Measurements from ENCODE around the gene HTR3E. TPM values are rescaled to one million over a fixed set of nuclear protein-coding genes. Genes with fewer than 3 reads are reported as not detected.
"Not testable (repeated sequence)": the region's sequence is repeated elsewhere in the genome, so short reads cannot be mapped to it uniquely, and the experiment has no call there.

The HTR3E gene
- total and polyA plus RNA-seq, 2 experiments from 2014 or later: not detected

GRCh38 chr3:184116017-184116416, 19.2 kb downstream of the HTR3E start:
- H3K79me2 ChIP-seq (ENCODE audit: insufficient read depth): no peaks in the 10 kb centered on the region
- H3K4me1 ChIP-seq (ENCODE audit: insufficient read depth): no peaks in the 10 kb centered on the region
- in situ Hi-C loops (cut with MboI): no loop called here
- TF ChIP-seq EZH2 (IDR thresholded peaks at IDR 0.05; ENCODE audit: insufficient read depth, poor library complexity, severe bottlenecking) (no peak), EZH2phosphoT487 (IDR thresholded peaks at IDR 0.05; ENCODE audit: insufficient read depth, low read depth) (no peak)
- no peaks in the 10 kb centered on the region for H3K36me3 ChIP-seq (ENCODE audit: low read depth)
- H3K4me3 ChIP-seq: no peak overlapping the region
- no peaks in the 10 kb centered on the region for H4K20me1 ChIP-seq (ENCODE audit: insufficient read depth)
- H3K27ac ChIP-seq: no peak overlapping the region
- peaks cover 9% of the 10 kb centered on the region for H3K27me3 ChIP-seq (replicated peaks; ENCODE audit: insufficient read depth)
- no peaks in the 10 kb centered on the region for H3F3A ChIP-seq (ENCODE audit: insufficient read depth)
- no peak overlapping the region for H3K4me2 ChIP-seq (ENCODE audit: unreplicated experiment)
- no peak overlapping the region for H2AFZ ChIP-seq
- 61 to 65% methylated on average over 4 of the region's 4 CpGs for WGBS, 2 experiments (ENCODE audit: low coverage in 1 of 2, low lambda C conversion rate in 2 of 2, missing lambda C conversion rate in 2 of 2)
- no peak for DNase-seq
- H3K9ac ChIP-seq: no peak overlapping the region
- H3K9me3 ChIP-seq (ENCODE audit: low read depth): no peaks in the 10 kb centered on the region
- no peaks in the 10 kb centered on the region for H3K9me2 ChIP-seq (ENCODE audit: insufficient read depth)

GRCh38 chr3:184117636-184118035, 20.8 kb downstream of the HTR3E start:
- no peaks in the 10 kb centered on the region for H3K36me3 ChIP-seq (ENCODE audit: low read depth)
- no peak overlapping the region for H2AFZ ChIP-seq
- H3K9me2 ChIP-seq (ENCODE audit: insufficient read depth): no peaks in the 10 kb centered on the region
- in situ Hi-C loops (cut with MboI): no loop called here
- H3K9me3 ChIP-seq (ENCODE audit: low read depth): no peaks in the 10 kb centered on the region
- H3F3A ChIP-seq (ENCODE audit: insufficient read depth): no peaks in the 10 kb centered on the region
- H3K4me3 ChIP-seq: no peak overlapping the region
- peaks cover 9% of the 10 kb centered on the region for H3K27me3 ChIP-seq (replicated peaks; ENCODE audit: insufficient read depth)
- 53 to 62% methylated on average over 6 of the region's 6 CpGs for WGBS, 2 experiments (ENCODE audit: low coverage in 1 of 2, low lambda C conversion rate in 2 of 2, missing lambda C conversion rate in 2 of 2)
- no peak overlapping the region for H3K27ac ChIP-seq
- no peaks in the 10 kb centered on the region for H3K4me1 ChIP-seq (ENCODE audit: insufficient read depth)
- no peaks in the 10 kb centered on the region for H3K79me2 ChIP-seq (ENCODE audit: insufficient read depth)
- no peak for TF ChIP-seq EZH2phosphoT487 (IDR thresholded peaks at IDR 0.05; ENCODE audit: insufficient read depth, low read depth)
- TF ChIP-seq EZH2 (IDR thresholded peaks at IDR 0.05; ENCODE audit: insufficient read depth, poor library complexity, severe bottlenecking): no peak
- H4K20me1 ChIP-seq (ENCODE audit: insufficient read depth): no peaks in the 10 kb centered on the region
- no peak overlapping the region for H3K4me2 ChIP-seq (ENCODE audit: unreplicated experiment)
- DNase-seq: no peak
- no peak overlapping the region for H3K9ac ChIP-seq

DNA sequence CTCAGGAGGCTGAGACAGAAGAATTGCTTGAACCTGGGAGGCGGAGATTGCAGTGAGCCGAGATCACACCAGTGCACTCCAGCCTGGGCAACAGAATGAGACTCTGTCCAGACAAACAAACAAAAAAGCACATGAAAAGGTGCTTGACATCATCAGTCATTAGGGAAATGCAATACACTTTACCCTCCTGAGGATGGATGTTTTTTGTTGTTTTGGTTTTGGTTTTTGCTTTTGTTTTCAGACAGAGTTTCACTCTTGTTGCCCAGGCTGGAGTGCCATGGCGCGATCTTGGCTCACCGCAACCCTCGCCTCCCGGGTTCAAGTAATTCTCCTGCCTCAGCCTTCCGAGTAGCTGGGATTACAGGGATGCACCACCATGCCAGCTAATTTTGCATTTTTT, 24.2 kb downstream of the HTR3E start:
- H3K79me2 ChIP-seq (ENCODE audit: insufficient read depth); H3K4me3 ChIP-seq; H3K27ac ChIP-seq; H3K9me2 ChIP-seq (ENCODE audit: insufficient read depth); H3K36me3 ChIP-seq (ENCODE audit: low read depth); DNase-seq; in situ Hi-C loops (cut with MboI); H3F3A ChIP-seq (ENCODE audit: insufficient read depth); H3K4me2 ChIP-seq (ENCODE audit: unreplicated experiment); H3K9ac ChIP-seq; H3K9me3 ChIP-seq (ENCODE audit: low read depth); H3K4me1 ChIP-seq (ENCODE audit: insufficient read depth); H3K27me3 ChIP-seq (replicated peaks; ENCODE audit: insufficient read depth); H2AFZ ChIP-seq; H4K20me1 ChIP-seq (ENCODE audit: insufficient read depth): not testable (repeated sequence)
- WGBS, 2 experiments (ENCODE audit: low coverage in 1 of 2, low lambda C conversion rate in 2 of 2, missing lambda C conversion rate in 2 of 2): 92% methylated on average over 8 of the region's 8 CpGs

GRCh38 chr3:184126006-184126405, 29.1 kb downstream of the HTR3E start:
- Histone ChIP-seq H3K79me2 (ENCODE audit: insufficient read depth) (no peaks in the 10 kb centered on the region), H3K4me1 (ENCODE audit: insufficient read depth) (peaks cover 4% of the 10 kb centered on the region), H2AFZ (peak overlapping the region; percentile 22; the same call in 1 of the 2 replicates), H4K20me1 (ENCODE audit: insufficient read depth) (no peaks in the 10 kb centered on the region), H3K27ac (no peak overlapping the region), H3K9me3 (ENCODE audit: low read depth) (no peaks in the 10 kb centered on the region), H3K4me2 (ENCODE audit: unreplicated experiment) (peak overlapping the region; percentile 33), H3K27me3 (replicated peaks; ENCODE audit: insufficient read depth) (no peaks in the 10 kb centered on the region), H3K36me3 (ENCODE audit: low read depth) (no peaks in the 10 kb centered on the region), H3K9me2 (ENCODE audit: insufficient read depth) (no peaks in the 10 kb centered on the region), H3K9ac (no peak overlapping the region), H3F3A (ENCODE audit: insufficient read depth) (0 out of 2 replicates have a peak, but pooled peaks cover 4% of the 10 kb centered on the region), H3K4me3 (no peak overlapping the region)
- WGBS, 2 experiments (ENCODE audit: low coverage in 1 of 2, low lambda C conversion rate in 2 of 2, missing lambda C conversion rate in 2 of 2): 49 to 51% methylated on average over 3 of the region's 3 CpGs
- TF ChIP-seq EZH2 (IDR thresholded peaks at IDR 0.05; ENCODE audit: insufficient read depth, poor library complexity, severe bottlenecking): no peak
- peak; percentile 59 for DNase-seq
- in situ Hi-C loops (cut with MboI): no loop called here

DNA sequence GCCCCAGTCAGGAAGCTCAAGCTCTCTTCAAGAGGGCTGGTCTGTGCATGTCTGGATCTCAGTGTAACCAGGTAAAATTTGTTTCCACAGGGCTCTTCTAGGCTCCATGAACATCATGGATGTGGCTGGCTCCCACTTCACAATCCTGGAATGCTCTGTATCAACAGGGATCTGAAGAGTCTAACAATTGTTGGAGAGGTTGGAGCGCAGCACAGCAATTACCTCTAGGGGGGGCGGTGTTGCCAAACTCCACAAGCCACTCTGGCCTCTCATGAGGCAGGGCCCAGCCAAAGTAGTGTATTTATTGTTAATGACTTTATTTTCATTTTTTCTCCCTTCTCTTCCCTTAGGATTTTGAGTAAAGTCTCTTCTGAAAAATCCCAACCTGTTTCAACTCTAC, 32.1 kb downstream of the HTR3E start:
- 25 to 36% methylated on average over 2 of the region's 2 CpGs for WGBS, 2 experiments (ENCODE audit: low coverage in 1 of 2, low lambda C conversion rate in 2 of 2, missing lambda C conversion rate in 2 of 2)
- DNase-seq: peak; percentile 73
- no peak overlapping the region for H2AFZ ChIP-seq

More for the DNA sequence above, 32.1 kb downstream of the HTR3E start:
- Histone ChIP-seq H3K9ac (no peak overlapping the region), H3K9me3 (ENCODE audit: low read depth) (no peaks in the 10 kb centered on the region), H3F3A (ENCODE audit: insufficient read depth) (0 out of 2 replicates have a peak, but pooled peaks cover 4% of the 10 kb centered on the region), H3K36me3 (ENCODE audit: low read depth) (no peaks in the 10 kb centered on the region), H3K4me2 (ENCODE audit: unreplicated experiment) (no peak overlapping the region), H3K4me3 (no peak overlapping the region), H3K9me2 (ENCODE audit: insufficient read depth) (no peaks in the 10 kb centered on the region), H4K20me1 (ENCODE audit: insufficient read depth) (no peaks in the 10 kb centered on the region), H3K27ac (no peak overlapping the region), H3K27me3 (replicated peaks; ENCODE audit: insufficient read depth) (no peaks in the 10 kb centered on the region), H3K79me2 (ENCODE audit: insufficient read depth) (no peaks in the 10 kb centered on the region), H3K4me1 (ENCODE audit: insufficient read depth) (peaks cover 4% of the 10 kb centered on the region)
- in situ Hi-C loops (cut with MboI): no loop called here
- no peak for TF ChIP-seq EZH2 (IDR thresholded peaks at IDR 0.05; ENCODE audit: insufficient read depth, poor library complexity, severe bottlenecking)
- TF ChIP-seq EZH2phosphoT487 (IDR thresholded peaks at IDR 0.05; ENCODE audit: insufficient read depth, low read depth): no peak
